Measurements from ENCODE around the gene TNFRSF8.

DNA sequence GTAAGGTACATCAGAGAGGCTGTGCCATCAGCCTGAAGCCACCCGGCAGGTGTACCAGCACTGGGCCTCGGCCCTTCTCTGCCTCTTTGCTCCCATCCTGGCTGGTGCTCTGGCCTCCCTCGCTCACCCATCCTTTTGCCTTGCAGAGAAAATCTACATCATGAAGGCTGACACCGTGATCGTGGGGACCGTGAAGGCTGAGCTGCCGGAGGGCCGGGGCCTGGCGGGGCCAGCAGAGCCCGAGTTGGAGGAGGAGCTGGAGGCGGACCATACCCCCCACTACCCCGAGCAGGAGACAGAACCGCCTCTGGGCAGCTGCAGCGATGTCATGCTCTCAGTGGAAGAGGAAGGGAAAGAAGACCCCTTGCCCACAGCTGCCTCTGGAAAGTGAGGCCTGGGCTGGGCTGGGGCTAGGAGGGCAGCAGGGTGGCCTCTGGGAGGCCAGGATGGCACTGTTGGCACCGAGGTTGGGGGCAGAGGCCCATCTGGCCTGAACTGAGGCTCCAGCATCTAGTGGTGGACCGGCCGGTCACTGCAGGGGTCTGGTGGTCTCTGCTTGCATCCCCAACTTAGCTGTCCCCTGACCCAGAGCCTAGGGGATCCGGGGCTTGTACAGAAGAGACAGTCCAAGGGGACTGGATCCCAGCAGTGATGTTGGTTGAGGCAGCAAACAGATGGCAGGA is 79.2 kb downstream of the TNFRSF8 start:
- TF ChIP-seq, protein P1, sequence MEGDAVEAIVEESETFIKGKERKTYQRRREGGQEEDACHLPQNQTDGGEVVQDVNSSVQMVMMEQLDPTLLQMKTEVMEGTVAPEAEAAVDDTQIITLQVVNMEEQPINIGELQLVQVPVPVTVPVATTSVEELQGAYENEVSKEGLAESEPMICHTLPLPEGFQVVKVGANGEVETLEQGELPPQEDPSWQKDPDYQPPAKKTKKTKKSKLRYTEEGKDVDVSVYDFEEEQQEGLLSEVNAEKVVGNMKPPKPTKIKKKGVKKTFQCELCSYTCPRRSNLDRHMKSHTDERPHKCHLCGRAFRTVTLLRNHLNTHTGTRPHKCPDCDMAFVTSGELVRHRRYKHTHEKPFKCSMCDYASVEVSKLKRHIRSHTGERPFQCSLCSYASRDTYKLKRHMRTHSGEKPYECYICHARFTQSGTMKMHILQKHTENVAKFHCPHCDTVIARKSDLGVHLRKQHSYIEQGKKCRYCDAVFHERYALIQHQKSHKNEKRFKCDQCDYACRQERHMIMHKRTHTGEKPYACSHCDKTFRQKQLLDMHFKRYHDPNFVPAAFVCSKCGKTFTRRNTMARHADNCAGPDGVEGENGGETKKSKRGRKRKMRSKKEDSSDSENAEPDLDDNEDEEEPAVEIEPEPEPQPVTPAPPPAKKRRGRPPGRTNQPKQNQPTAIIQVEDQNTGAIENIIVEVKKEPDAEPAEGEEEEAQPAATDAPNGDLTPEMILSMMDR (IDR thresholded peaks at IDR 0.05): no peak
- TF ChIP-seq POLR2A (IDR thresholded peaks at IDR 0.05): no peak
